ENCODE measurements around the gene NAALADL2.

The NAALADL2 gene

DNA sequence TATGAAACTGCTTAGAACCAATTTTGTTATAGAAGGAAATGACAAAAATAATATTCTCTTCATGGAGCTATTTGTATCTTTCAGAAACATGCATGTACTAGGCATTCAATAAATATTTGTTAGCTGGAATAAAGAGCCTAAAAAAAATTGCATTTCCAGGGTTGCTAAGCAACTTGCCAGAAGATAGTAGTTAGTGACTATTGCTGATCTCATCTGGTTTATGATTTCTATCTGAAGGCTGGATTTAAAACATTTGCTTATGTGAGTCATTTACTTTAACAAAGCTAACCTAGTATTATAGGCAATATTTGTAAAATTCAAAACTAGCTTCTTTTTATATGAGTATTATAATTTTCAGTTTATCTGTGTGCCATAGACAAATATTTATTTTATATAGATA is 78.3 kb downstream of the NAALADL2 start:
- Histone ChIP-seq H3K9me3 (ENCODE audit: control insufficient read depth, insufficient read depth, low read length) (no peaks in the 10 kb centered on the region), H3K4me1 (ENCODE audit: insufficient read depth, low read length) (no peaks in the 10 kb centered on the region), H3K9ac (ENCODE audit: low read depth, low read length) (no peak overlapping the region), H3K36me3 (ENCODE audit: insufficient read depth, low read length) (no peaks in the 10 kb centered on the region)

DNA sequence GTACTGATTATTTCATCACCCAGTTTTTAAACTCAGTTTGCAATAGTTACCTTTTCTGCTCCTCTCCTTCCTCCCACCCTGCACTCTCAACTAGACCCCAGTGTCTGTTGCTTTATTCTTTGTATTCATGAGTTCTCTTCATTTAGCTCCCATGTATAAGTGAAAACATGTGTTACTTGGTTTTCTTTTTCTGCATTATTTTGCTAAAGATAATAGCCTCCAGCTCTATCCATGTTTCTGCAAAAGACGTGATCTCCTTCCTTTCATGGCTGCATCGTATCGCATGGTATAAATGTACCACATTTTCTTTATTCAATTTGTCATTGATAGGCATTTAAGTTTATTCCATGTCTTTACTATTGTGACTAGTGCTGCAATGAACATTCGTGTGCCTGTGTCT is 79.0 kb downstream of the NAALADL2 start:
- Histone ChIP-seq H3K9ac (ENCODE audit: low read depth, low read length) (no peak overlapping the region), H3K4me1 (ENCODE audit: insufficient read depth, low read length) (no peaks in the 10 kb centered on the region), H3K9me3 (ENCODE audit: control insufficient read depth, insufficient read depth, low read length) (peaks cover 3% of the 10 kb centered on the region; the same call in 1 of the 2 replicates), H3K36me3 (ENCODE audit: insufficient read depth, low read length) (no peaks in the 10 kb centered on the region)

DNA sequence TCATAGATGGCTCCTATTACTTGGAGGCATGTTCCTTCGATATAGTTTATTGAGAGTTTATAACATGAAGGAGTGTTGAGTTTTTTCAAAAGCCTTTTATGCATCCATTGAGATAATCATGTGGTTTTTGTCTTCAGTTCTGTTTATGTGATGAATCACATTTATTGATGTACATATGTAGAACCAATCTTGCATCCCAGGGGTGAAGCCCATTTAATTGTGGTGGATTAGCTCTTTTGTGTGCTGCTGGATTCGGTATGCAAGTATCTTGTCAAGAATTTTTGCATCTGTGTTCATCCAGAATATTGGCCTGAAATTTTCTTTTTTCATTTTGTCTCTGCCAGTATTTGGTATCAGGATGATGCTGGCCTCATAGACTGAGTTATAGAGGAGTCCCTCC is 81.0 kb downstream of the NAALADL2 start:
- peaks cover 3% of the 10 kb centered on the region; the same call in 1 of the 2 replicates for H3K9me3 ChIP-seq (ENCODE audit: control insufficient read depth, insufficient read depth, low read length)
- H3K4me1 ChIP-seq (ENCODE audit: insufficient read depth, low read length): no peaks in the 10 kb centered on the region
- H3K36me3 ChIP-seq (ENCODE audit: insufficient read depth, low read length): no peaks in the 10 kb centered on the region
- H3K9ac ChIP-seq (ENCODE audit: low read depth, low read length): no peak overlapping the region

DNA sequence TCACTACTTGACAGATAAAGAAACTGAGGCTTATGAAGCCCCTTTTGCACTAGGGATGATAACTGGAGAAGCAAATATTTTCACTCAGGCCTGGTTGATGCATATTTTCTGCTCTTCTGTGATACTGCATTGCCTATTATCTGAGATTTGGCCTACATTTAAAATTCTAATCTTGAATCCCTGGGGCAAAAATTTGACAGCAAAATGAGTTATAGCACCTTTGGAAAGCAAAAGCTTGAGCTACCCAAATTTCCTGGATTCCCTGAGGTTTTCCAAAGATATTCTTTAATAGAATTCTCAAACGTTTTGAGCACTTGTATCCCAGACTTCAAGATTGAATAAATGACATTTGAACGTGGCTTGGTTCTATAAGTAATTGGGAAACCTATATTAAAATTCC is 86.1 kb downstream of the NAALADL2 start:
- Histone ChIP-seq H3K9me3 (ENCODE audit: control insufficient read depth, insufficient read depth, low read length) (peaks cover 3% of the 10 kb centered on the region; the same call in 1 of the 2 replicates), H3K4me1 (ENCODE audit: insufficient read depth, low read length) (no peaks in the 10 kb centered on the region), H3K36me3 (ENCODE audit: insufficient read depth, low read length) (no peaks in the 10 kb centered on the region), H3K9ac (ENCODE audit: low read depth, low read length) (no peak overlapping the region)

DNA sequence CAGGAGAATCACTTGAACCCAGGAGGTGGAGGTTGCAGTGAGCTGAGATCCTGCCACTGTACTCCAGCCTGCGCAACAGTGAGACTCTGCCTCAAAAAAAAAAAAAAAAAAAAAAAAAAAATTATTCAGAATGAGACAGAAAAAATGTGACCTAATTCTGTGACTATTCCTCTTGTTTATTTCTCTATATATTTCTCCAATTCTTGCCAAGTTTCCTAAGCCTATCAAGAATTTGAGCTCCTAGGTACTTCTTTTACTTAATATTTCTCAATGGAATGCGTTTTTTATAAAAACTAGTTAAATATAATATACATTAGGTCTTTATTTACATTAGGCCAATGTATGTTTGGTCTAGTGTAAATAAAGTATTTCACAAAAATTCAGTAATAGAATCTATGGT is 86.8 kb downstream of the NAALADL2 start:
- Histone ChIP-seq H3K9me3 (ENCODE audit: control insufficient read depth, insufficient read depth, low read length) (peaks cover 3% of the 10 kb centered on the region; the same call in 1 of the 2 replicates), H3K4me1 (ENCODE audit: insufficient read depth, low read length) (no peaks in the 10 kb centered on the region), H3K36me3 (ENCODE audit: insufficient read depth, low read length) (no peaks in the 10 kb centered on the region), H3K9ac (ENCODE audit: low read depth, low read length) (no peak overlapping the region)

DNA sequence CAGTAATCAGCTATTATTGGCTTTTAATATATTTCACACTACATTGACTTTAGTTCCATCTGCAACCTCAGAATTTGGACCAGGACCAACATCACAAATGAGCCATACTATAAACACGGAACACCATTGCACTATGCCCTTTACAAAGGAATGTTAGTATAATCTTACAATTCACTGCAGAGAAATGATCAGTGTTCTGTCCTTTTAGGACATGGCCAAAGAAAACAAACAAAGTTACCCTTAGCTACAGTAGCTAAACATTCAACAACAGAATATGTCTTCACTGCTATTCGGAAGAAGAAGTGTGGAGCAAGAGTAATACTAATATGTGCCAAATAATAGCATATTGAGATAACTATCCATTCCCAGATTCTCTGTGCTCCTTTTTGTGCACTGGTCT is 90.4 kb downstream of the NAALADL2 start:
- H3K9me3 ChIP-seq (ENCODE audit: control insufficient read depth, insufficient read depth, low read length): no peaks in the 10 kb centered on the region
- H3K4me1 ChIP-seq (ENCODE audit: insufficient read depth, low read length): peaks cover 11% of the 10 kb centered on the region; the same call in 1 of the 2 replicates
- H3K36me3 ChIP-seq (ENCODE audit: insufficient read depth, low read length): no peaks in the 10 kb centered on the region
- no peak overlapping the region for H3K9ac ChIP-seq (ENCODE audit: low read depth, low read length)

DNA sequence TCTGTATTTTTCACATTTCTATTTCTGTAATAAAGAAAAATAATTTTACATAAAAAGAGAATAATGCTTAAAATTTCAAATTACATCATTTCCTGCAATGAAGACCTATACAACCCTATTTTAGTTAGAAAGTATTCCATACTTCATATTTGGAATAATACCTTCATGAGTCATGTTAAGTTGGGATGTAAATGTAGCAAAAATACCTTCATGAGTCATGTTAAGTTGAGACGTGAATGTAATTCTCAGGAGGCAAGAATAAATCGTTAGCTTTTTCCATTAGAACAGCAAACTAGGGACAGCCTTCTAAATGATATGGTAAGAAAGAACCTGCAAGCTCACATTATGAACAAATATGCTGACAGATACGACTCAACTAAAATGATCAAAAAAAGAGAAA is 91.9 kb downstream of the NAALADL2 start:
- Histone ChIP-seq H3K36me3 (ENCODE audit: insufficient read depth, low read length) (no peaks in the 10 kb centered on the region), H3K4me1 (ENCODE audit: insufficient read depth, low read length) (peaks cover 22% of the 10 kb centered on the region; the same call in 1 of the 2 replicates), H3K9ac (ENCODE audit: low read depth, low read length) (no peak overlapping the region), H3K9me3 (ENCODE audit: control insufficient read depth, insufficient read depth, low read length) (no peaks in the 10 kb centered on the region)

DNA sequence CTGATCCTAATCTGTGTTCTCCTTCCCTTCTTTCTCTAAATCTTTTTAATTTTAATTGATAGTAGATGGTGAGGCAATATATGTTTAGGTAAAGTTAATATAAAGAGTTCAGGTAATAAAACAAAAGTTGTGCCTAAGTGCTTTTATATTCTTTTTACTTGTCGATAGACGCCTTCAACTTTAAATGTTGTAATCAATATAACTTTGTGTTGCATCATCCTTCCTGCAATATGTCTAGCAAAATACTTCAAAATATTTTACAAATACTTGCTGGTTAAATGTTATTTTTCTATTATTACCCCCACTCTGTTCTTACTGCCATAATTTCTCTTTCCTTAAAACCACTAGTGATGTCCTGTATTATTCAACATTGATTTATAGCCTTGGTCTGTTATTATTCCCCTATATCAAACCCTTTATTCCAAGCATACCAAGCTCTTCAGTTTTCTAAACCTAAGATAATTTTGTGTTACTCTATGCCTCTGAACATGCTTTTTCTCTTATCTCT is 92.4 kb downstream of the NAALADL2 start:
- Histone ChIP-seq H3K9me3 (ENCODE audit: control insufficient read depth, insufficient read depth, low read length) (no peaks in the 10 kb centered on the region), H3K4me1 (ENCODE audit: insufficient read depth, low read length) (peaks cover 24% of the 10 kb centered on the region; the same call in 1 of the 2 replicates)

DNA sequence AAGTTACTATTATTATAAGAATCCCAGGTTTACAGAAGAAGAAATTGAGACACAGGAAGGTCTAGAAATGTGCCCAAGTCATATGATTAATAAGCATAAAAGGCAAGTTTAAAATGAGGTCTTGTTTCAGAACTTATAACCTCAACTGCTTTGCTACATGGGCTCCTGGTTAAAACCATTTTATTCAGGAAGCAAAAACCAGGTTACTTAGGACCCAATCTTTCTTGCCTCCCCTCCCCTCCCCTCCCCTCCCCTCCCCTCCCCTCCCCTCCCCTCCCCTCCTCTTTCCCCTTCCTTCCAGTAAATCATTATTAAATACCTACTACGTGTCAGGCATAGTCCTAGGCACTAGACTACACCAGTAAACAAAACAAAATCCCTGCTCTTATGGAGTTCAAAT is 93.9 kb downstream of the NAALADL2 start:
- peaks cover 31% of the 10 kb centered on the region; the same call in 1 of the 2 replicates for H3K4me1 ChIP-seq (ENCODE audit: insufficient read depth, low read length)
- H3K9ac ChIP-seq (ENCODE audit: low read depth, low read length): no peak overlapping the region
- H3K9me3 ChIP-seq (ENCODE audit: control insufficient read depth, insufficient read depth, low read length): no peaks in the 10 kb centered on the region
- H3K36me3 ChIP-seq (ENCODE audit: insufficient read depth, low read length): no peaks in the 10 kb centered on the region

More for the DNA sequence above, 92.4 kb downstream of the NAALADL2 start:
- H3K9ac ChIP-seq (ENCODE audit: low read depth, low read length): no peak overlapping the region
- H3K36me3 ChIP-seq (ENCODE audit: insufficient read depth, low read length): no peaks in the 10 kb centered on the region

DNA sequence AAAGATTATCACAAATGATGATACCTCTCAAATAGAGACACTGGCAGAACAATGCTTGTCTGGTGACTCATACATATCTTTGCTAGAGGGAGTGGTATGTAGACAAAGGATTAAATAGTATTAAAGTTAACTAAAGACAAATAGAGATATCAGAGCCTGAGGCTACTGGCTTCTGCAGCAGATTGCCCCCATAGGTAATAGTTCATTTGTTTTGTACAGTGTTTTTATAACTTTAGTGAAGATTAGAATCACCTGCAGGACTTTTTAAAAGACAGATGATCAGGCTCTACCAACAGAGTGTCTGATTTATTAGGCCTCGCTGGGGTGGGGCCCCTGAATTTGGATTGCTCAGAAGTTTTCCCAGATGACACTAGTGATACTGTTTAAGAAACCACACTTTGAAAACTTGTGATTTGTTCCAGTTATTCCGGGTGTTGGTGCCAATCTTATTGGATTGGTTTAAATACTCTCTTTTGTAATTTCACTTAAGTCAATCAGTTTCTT is 96.4 kb downstream of the NAALADL2 start:
- no peaks in the 10 kb centered on the region for H3K36me3 ChIP-seq (ENCODE audit: insufficient read depth, low read length)
- no peak overlapping the region for H3K9ac ChIP-seq (ENCODE audit: low read depth, low read length)
- peaks cover 31% of the 10 kb centered on the region; the same call in 1 of the 2 replicates for H3K4me1 ChIP-seq (ENCODE audit: insufficient read depth, low read length)
- H3K9me3 ChIP-seq (ENCODE audit: control insufficient read depth, insufficient read depth, low read length): no peaks in the 10 kb centered on the region

DNA sequence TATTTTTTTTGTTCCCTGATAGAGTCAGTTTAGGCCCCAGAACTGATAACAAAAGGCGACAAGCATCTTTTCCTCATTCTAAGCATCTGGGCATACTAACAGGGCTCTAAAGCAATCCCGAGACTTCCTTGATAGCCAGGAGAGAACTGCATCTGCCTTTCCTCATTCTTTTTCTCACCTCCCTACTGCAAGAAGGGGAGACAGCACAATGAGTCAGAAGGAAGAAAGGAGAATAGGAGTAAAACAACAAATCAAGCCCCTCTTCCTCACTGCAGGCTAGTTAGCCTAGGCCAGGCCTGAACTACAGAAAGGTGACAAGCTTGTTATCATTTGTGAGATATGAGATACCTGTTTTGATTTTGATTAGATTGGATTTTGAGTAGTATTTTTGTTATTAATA is 97.9 kb downstream of the NAALADL2 start:
- Histone ChIP-seq H3K9ac (ENCODE audit: low read depth, low read length) (no peak overlapping the region), H3K4me1 (ENCODE audit: insufficient read depth, low read length) (peaks cover 31% of the 10 kb centered on the region; the same call in 1 of the 2 replicates), H3K36me3 (ENCODE audit: insufficient read depth, low read length) (no peaks in the 10 kb centered on the region), H3K9me3 (ENCODE audit: control insufficient read depth, insufficient read depth, low read length) (no peaks in the 10 kb centered on the region)

DNA sequence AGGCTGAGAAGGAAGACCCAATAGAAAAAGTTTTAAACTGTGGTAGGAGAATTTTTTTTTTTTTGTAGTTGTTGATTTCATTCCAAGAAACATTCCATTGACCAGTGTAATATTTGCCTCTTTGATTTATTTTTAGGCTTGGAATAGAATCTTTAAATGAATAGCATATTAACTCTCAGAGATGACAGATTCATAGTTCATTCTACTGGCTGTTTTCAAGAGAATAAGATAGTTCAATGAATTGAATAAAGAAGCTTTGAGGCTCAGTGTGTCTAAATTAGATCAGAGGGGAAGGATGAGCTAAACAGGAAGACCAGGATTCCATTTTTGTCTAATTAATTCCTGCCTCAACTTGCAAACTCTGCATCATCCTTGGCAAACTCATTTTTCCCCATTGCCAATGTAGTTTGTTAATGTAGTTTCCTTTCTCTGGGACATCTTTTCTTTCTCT is 98.4 kb downstream of the NAALADL2 start:
- no peak overlapping the region for H3K9ac ChIP-seq (ENCODE audit: low read depth, low read length)

DNA sequence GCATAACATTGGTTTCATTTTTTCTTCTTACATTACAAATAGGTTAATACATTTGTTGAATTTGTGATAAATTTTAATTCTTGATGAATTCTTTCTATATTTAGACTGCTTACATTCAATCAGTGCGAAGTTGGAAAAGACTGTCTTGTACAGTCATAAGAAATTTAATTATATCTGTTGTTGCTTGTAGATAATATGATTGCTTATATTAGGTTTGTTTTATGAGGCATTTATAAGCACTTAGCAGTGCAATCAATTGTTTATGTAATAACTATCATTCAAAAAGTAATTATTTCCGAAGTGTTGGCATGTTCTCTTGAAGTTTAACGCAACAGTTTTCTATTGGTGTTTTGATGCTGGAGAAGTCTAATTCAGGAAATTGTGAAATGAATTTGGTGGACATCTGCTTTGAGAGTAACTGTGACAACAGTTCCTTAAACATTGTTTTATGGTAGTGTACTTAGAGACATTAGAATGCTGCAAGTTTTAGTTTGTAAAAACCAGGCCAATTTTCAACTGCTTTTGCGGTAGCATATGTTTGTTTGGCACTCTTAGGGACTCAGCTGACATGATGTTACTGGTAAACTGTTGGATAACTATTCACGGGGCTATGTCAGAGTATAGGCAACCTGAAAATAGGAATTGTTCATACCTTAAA is 99.7 kb downstream of the NAALADL2 start:
- Histone ChIP-seq H3K36me3 (ENCODE audit: insufficient read depth, low read length) (no peaks in the 10 kb centered on the region), H3K4me1 (ENCODE audit: insufficient read depth, low read length) (peaks cover 26% of the 10 kb centered on the region; the same call in 1 of the 2 replicates), H3K9ac (ENCODE audit: low read depth, low read length) (no peak overlapping the region), H3K9me3 (ENCODE audit: control insufficient read depth, insufficient read depth, low read length) (no peaks in the 10 kb centered on the region)

More for the DNA sequence above, 98.4 kb downstream of the NAALADL2 start:
- H3K9me3 ChIP-seq (ENCODE audit: control insufficient read depth, insufficient read depth, low read length): no peaks in the 10 kb centered on the region
- no peaks in the 10 kb centered on the region for H3K36me3 ChIP-seq (ENCODE audit: insufficient read depth, low read length)
- H3K4me1 ChIP-seq (ENCODE audit: insufficient read depth, low read length): peaks cover 31% of the 10 kb centered on the region; the same call in 1 of the 2 replicates

DNA sequence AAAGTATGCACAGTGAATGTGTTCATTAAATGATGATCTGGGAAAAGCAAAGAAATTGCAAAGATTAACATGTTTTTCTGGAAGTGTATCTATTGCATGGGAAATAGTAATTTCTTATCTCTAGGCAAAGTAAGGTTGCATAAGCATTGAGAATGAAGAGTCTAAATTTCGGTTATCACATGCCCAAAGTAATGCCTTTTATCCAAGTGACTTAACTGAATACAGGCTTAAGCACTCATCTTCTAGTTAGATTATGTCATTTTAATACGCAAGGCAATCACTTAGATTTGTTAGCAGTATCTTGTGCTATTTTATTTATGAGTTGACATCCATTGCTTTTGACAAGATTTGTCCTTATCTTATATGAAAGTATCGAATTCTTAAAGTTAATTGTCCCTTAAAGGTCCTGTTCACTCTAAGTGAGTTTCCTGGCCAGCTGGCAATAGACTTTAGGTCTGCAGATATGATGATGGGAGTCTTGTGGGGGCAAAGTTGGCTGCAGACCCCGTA is 100.5 kb downstream of the NAALADL2 start:
- no peaks in the 10 kb centered on the region for H3K36me3 ChIP-seq (ENCODE audit: insufficient read depth, low read length)
- no peak overlapping the region for H3K9ac ChIP-seq (ENCODE audit: low read depth, low read length)
- H3K9me3 ChIP-seq (ENCODE audit: control insufficient read depth, insufficient read depth, low read length): no peaks in the 10 kb centered on the region
- H3K4me1 ChIP-seq (ENCODE audit: insufficient read depth, low read length): peaks cover 19% of the 10 kb centered on the region; the same call in 1 of the 2 replicates

DNA sequence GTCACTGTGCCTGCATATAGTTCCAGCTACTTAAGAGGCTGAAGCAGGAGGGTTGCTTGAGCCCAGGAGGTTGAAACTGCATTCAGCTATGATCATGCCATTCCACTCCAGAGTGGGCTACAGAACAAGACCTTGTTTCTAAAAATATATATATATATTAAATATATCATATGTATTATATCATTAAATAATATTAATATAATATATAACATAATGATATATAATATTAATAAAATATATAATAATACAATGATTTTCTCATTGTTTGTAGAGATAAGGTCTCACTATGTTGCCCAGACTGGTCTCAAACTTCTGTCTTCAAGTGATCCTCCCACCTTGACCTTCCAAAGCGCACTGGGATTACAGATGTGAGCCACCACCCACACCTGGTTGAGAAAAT is 101.8 kb downstream of the NAALADL2 start:
- no peak overlapping the region for H3K9ac ChIP-seq (ENCODE audit: low read depth, low read length)
- peaks cover 10% of the 10 kb centered on the region; the same call in 1 of the 2 replicates for H3K4me1 ChIP-seq (ENCODE audit: insufficient read depth, low read length)
- no peaks in the 10 kb centered on the region for H3K36me3 ChIP-seq (ENCODE audit: insufficient read depth, low read length)
- no peaks in the 10 kb centered on the region for H3K9me3 ChIP-seq (ENCODE audit: control insufficient read depth, insufficient read depth, low read length)
